NCI-H774 (cell line): ENCODE data around the gene SLC2A6.

Source experiments
- DNase-seq: peaks from one replicate; lab custom pipeline; 2025; lab: John Stamatoyannopoulos, UW

The SLC2A6 gene

DNA sequence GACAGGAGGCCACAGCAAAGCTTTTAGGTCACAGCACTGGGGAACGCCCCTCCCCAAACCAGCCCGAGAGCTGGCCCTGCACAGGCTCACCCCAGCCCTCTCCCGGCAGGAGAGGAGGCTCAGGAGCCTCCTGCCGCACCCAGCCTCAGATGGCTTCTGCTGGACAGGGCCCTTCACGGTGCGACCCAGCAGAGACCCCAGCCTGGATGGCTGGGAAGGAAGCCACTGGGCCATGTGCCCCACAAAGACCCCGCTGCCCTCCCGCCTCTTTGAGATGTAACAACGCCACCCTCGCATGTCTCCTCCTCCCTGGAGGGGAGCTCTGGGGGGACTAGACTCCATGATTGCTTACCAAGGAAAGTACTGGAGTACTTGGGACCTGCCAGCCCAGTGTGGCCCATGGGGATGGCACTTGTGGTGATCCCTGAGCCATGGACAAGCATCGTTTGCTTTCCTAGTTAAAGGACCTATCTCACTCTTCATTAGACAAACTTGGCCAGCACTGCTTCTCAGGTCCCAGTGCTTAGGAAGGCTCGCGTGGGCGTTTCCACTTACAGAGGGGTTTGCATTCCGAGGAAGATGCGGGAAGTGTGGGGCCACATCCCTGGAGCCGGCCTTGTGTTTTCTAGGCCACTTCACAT lies 36.8 kb upstream of the SLC2A6 start:
- DNase-seq = no peak

DNA sequence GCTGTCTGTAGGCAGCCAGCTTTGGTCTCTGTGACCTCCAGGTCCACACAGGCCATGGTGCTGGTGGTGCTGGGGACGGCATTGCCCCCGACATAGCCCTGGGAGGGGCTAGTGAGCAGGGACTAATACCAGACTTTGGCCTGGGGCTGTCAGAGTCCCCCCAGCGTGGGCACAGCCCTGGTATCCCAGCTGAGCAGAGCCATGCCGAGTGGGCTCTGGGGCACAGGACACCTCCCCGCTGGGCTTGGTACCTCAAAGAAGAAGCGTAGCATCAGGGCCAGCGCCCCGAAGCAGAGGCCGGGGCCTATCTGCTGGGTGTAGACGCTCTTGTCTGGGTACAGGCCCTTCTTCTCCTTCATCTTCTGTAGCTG lies 36.3 kb upstream of the SLC2A6 start:
- no peak for DNase-seq

DNA sequence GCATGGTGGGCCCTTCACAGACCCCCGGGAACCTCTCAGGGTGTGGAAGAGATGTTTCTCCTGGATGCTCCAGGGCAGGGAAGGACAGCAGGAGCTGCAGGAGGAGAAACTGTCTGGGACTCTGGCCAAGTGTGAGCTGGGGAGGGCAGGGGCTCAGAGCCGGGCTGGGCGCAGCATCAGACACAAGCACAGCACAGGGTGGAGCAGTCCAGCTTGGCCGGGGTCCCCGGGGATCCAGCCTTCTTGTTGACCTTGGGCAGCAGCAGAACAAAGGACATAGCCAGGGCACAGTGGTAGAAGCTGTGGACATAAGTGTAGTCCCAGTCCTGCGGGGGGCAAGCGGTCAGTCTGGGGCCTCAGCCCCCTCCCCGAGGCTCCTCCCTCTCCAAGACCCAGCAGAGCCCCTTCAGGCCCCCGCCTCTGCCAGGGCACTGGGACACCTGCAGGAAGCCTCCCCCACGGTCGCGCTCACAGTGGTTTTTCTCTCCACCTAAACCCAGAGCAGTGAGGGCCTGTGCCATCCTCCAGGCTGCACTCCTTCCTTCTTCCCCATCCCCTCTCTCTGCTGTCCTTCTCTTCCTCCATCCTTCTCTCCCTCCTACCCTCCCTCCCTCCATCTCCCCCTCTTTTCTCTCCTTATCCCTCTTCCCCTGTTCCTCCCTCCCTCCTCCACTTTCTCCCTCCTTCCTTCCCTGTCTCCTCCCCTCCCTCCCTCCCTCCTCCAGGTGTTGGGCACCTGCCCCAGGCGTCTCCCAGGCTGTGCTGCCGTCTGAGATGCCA lies 35.8 kb upstream of the SLC2A6 start:
- DNase-seq = no peak

DNA sequence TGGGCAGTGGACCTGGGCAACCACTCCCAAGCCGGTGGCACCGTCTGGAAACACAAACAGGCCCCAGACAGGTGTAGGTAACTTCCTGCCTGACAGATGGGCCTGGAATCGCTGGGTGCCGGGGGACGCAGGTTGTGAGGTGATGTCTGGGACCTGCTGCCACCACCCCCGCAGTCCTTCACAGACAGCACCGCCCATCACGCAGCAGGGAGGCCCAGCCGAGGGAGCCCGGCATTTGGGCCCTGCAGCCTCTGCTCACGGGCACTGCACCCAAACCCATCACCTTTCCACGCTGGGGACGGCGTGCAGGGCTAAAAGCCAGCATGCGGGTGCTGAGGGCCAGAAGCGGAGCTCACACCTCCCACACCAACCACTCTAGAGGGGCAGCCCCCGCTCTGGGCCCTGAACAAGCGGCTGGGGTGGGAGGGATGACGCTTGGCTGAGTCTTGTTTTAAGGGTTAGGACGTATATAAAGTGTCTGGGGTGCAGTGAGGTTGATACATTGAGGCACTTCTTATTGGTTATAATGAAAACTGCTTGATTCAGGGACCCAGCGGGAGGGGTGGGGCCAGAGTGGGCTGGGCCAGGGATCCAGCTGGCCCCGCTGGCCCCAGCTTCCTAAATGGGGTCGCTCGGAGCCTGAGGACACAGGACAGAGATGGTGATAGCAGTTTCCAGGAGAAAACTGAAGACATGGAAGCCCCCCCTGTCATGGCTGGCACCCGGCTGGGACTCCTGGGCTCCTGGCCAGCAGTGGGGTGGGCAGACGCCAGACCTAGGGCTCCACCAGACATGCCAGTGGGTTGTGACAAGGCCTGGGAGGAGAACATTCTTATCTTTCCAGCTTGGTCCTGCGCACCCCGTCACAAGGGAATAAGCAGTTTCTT lies 34.6 kb upstream of the SLC2A6 start:
- peak; percentile 40 for DNase-seq

DNA sequence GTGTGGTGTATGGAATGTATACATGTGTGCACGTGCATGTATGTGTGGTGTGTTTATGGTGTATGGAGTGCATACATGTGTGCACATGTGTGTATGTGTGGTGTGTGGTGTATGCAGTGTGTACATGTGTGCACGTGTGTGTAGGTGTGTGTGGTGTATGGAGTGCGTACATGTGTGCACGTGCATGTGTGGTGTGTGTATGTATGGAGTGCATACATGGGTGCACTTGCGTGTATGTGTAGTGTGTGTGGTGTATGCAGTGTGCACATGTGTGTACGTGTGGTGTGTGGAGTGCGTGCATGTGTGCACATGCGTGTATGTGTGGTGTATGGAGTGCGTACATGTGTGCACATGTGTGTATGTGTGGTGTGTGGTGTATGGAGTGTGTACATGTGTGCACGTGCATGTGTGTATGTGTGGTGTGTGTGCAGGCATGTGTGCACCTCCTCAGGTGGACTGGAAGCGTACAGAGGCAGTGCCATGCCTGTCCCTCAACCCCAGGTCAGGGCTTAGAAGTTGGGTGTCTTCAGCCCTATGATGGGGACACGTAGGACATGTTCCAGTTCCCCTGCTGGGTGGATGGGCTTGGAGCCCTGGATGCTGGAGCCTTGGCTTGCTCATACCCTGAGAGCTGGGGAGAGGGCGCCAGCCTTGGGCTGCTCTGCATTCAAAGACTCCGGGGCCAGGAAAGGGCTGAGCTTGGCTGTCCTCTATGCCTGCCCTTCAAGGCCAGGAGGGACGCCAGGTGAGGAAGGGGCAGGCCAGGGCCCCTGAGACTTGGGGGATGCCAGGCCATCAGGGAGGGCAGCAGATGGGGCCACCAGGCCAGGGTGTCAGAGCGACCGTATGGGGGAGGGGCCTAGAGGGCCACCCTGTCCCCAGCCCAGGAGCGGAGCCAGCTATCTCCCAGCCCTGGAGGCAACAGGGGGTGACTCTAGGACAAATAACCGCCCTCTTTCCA lies 33.6 kb upstream of the SLC2A6 start:
- no peak for DNase-seq

DNA sequence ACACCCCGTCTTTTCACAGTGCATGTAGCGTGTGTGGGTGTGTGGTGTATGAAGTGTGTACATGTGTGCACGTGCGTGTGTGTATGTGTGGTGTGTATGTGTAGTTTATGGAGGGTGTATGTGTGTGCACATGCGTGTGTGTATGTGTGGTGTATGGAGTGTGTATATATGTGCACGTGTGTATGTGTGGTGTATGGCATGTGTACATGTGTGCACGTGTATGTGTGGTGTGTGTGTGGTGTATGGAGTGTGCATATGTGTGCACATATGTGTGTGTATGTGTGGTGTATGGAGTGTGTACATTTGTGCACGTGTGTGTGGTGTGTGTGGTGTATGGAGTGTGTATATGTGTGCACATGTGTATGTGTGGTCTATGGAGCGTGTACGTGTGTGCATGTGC lies 32.7 kb upstream of the SLC2A6 start:
- DNase-seq = no peak

DNA sequence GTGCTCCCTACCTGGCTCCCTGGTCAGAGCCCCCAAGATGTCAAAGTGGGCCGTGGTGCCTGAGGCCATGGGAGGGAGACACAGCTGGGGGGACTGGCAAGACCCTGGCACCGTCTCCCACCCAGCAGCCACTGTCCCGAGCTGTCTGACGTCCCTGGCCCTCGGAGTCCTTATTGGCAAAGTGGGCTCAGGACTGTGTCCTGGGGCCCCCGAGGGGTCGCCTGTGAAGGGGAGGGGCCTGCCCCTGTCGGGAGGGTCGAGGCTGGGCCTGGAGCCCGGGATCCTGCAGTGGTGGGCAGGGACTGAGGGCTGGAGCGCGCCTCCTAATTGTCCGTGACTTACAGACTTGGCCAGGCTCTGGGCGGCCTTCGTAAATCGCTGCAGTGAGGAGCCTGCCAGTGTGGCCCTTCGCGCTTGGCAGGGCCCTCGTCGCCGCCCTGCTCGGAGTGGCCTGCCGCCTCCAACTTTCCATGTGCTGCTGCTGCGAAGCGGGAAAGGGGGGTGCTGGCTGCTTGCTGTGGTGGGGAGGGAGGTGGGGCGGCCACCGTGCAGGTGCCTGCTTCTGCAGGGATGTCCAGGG lies 32.1 kb upstream of the SLC2A6 start:
- no peak for DNase-seq

DNA sequence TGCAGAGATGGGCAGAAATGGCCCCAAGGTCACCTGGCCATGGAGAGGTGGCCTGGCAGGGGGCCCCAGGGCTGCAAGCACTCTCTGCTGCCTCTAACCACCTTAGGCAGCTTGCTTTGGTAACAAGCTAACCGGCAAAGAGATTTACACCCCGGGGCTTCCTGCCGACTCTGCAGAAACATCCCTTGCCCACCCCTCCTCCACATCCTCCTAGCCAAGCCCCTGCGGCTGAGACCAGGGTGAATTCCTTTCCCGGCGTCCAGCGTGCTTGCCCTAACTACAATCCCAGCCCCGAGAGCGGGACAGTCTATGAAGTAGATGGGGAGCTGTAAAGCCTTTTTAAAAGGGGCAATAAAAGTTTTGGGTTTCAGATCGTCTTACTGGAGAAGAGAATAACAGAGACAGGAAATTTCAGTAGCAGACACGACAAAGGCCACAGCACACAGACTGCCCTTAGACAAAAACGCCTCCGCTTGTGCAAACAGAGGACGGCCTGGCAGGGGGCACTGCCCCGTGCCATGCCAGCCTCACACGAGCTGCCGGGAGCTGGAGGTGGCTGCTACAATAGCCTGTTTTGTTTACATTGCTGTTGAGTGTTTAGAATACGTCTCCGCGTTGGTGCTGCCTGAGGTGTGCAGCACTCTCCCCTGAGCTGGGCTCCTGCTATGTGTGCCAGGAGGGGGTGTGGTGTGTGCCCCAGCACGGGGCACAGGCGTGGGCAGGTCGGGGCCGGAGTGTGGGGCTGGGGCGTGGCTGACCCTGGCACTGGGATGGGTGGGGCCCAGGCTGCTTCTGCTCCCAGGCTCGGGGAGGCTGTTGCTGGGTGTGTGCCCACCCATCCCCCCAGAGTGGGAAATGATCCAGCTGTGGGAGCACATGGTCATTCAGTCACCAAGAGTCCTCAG lies 30.5 kb upstream of the SLC2A6 start:
- peak; percentile 97 for DNase-seq

DNA sequence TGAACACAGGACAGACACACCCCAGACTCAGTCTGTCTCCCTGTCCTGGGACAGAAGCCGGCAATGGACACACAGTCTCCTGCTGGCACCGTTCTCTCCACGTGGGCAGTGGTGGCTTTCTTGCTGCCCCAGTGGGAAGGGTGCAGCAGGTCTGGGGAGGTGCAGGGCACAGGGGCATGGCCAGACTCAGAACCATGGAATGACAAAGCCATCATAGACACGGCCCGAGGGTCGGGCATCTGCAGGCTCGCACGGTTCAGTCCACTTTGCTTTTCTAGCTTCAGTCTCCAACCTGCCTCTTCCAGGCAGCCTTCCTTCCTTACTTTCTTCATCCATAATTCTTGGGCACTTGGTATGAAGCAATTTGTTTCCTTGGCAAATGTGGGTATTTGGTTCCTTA lies 29.1 kb upstream of the SLC2A6 start:
- no peak for DNase-seq

DNA sequence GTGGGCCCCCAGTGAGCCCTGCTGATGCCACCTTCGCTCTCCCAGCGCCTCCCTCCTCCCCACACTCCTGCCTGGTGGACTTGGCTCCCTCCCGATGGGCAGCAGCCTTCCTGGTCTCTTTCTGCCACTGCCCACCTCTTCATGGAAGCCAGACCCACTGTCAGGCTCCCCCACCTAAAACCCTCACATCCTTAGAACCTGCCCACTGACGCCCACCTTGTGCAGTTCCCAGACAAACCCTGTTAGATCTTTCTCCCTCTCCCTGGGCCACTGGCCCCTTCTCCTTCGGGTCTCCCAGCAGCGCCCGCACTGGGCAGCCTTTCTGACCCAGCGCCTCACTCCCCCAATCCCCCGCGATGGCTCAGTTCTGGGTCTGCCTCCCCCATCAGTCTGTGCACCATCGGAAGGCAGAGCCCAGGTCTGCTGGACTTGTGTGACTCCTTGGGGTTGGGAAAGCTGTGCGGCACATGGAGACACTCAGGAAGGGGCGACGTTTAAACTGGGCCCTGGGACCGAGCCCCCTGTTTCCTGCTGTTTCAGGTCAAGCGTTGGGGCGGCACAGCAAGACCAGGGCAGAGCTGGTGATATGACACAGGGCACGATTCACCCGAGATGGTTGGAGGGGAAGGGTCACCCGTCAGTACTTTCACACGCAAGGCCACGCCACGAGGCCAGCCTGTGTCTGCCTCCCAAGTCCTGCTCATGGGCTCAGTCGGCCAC lies 28.5 kb upstream of the SLC2A6 start:
- DNase-seq = no peak

DNA sequence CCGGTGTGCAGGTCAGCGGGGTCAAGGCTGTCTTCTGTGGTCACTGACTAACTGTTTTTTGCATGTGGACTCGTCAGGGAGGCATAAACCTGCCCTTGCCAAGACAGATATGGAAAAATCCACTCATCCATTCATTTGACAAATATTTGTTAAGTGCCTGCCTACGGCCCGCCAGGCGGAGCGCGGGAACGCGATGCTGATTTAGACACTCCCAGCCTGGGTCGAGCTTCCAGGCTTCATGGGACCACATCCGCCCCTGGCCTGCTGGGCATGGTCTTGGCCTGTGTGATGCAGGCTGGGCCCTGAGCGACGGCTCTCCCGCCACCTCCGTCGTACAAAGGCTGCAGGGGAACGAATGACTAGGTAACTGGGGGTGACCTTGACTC lies 27.7 kb upstream of the SLC2A6 start:
- DNase-seq = no peak

DNA sequence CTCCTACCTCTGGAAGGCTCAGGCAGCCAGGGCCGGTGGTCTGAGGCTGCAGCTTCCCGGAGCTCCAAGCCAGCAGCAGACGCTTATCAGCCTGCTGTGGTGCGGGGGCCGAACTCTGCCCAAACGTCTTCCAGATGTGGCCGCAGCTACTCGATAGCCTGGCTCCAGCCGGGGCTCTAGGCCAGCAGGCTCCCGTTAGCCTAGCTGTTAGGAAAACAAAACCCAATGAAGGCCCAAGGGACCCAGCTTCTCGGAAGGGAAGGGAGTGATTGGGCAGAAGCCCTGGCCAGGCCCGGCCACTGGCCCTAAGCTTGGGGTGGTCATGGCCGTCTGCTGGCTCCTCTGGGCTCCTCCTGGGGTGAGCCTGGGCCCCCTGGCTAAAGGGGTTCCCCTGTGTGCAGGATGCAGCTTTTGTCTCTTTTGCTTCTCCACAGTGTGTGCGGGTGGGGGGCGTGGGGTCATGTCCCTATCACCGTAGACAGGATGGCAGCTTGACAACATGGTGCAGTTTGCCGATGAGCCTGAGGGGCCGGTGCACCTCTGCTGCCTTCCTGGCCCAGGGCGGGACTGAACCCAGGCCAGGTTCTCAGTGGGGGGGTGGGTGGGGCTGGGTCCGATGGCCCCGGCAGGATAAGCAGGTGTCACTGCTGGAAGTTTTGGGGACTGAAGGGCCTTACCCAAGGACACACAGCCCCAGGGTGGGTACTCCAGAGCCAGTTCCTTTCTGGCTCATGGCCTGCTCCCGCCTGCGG lies 27.2 kb upstream of the SLC2A6 start:
- DNase-seq = no peak

DNA sequence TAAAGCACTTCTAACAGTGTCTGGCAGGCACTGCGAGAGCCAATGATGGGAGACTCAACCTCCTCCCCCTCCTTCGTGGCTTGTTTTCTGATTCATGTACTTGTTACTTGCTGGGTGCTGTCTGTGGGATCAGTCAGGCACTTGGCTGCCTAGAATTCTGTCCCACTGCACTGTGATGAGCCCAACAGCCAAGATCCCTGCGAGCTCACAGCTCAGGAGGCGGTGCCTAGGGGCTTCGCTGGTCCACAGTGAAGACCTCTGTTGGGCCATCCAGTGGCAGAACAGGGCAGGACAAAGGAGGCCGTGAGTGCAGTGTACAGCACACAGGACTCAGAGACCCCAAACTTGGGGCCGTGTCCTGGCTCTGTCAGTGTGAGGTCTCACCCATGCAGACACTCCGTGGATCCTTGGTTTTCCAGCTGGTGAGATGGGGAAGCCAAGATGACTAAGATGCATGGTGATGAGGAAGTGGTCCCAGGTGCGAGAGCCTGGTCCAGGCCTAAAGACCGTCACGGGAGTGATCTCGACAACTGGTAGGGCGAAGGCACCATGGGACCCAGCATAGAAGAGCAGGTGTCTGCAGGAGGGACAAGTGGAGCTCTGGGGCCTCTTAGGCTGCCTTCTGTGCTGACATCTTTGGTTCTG lies 26.4 kb upstream of the SLC2A6 start:
- DNase-seq = no peak

DNA sequence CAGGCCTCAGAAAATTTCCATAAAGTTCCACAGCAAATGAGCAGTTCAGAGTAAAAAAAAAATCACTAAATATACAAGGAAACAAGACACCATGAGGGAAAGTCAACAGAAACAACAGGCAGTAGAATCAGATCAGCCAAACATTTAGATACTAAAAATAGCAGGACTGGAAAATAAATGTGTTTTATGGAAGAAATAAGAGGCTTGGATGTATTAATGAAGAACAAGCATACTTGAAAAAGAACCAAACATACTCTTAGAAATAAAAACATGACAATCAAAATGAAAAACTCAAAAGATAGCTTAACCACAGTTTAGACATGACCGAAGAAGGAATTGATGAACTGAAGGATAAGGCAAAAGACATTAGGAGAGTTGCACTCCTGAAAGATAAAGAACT lies 23.2 kb upstream of the SLC2A6 start:
- no peak for DNase-seq

DNA sequence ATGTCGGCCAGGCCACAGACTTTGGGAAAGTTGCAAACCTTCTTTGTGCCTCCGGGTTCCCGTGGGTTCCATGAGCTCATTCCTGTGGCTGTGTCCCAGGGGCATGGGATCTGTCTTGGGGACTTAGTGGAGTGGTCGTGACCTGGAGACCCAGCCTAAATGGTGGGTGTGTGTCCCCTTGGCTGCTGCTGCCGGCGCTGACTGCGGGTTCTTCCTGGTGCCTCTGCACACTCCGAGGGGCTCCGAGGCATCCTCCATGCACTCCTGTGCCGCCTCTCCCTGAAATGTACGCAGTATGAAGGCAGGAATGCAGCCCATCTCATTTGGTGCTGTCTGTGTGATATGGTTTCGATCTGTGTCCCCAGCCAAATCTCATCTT lies 21.0 kb upstream of the SLC2A6 start:
- no peak for DNase-seq

DNA sequence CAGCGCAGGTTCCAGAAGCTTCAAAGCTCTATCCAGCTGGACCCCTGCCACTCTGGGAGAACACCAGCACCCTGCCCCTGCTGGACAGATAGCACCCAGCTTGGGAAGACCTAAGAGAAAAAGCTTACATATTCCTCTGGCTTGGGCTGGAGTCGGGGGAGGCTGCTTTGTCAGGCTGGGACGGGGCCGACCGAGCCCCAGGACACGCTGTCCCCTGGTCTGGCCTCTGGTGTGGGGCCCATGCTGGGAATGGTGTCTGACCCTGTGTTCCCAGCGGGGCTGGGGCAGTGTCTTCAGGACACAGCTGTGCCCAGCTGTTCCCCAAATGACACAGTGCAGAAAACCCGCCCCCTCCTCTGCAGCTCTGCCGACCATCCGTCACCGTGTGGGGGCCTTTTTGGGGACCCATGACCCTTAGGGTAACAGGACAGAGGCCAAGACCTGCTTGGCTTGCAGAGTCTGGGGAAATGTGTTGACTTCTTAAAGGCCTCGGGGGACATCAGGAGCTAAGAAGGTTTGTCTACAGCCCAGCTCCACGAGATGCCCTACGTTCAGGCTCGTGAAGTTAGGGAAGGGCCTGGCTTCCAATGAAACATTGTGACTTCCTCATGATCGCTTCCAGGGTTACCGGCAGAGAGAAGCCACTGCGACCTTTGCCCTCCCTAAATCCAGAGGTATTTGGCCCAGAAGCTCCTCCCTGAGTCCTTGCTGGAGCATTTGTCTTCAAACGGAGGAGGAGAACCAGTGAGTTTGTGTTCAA lies 20.4 kb upstream of the SLC2A6 start:
- DNase-seq = no peak
